Uterine smooth muscle cell (primary cell): ENCODE data around the gene SPDYE11. TPM values are rescaled to one million over a fixed set of nuclear protein-coding genes. Genes with fewer than 3 reads are reported as not detected.

Source experiments
- total RNA-seq: library from RNA; depleted of rRNA; stranded (reverse); fragments of >200 nt; gene quantifications from 2 replicates; pipeline ENCODE4 v1.2.3, GENCODE V29; 2014

The SPDYE11 gene, protein sequence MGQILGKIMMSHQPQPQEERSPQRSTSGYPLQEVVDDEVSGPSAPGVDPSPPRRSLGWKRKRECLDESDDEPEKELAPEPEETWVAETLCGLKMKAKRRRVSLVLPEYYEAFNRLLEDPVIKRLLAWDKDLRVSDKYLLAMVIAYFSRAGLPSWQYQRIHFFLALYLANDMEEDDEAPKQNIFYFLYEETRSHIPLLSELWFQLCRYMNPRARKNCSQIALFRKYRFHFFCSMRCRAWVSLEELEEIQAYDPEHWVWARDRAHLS
- not detected in 2 replicates for total RNA-seq

DNA sequence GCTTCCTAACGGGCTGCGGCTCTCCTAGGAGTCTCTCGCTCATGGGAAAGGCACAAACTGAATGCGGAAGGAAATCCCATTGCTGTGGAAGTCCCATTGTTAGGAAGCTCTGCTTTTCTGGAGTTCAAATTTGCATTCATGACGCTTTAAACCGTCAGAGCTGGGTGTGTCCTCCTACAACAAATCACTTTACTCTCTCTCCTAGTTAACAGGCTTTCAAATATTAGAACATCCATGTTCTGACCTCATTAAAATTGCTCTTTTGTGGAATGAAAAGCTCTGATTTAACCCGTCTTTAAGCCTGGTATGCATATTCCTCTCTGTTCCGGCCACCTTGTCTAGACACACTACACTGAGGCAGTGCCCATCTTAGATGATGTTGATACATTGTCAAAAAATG is at the start of gene SPDYE11:
TSS of gene SPDYE11 (minus strand) at position 101 of the 400 bp plus-strand sequence. CDS start 1,800 bp downstream, outside the sequence.

DNA sequence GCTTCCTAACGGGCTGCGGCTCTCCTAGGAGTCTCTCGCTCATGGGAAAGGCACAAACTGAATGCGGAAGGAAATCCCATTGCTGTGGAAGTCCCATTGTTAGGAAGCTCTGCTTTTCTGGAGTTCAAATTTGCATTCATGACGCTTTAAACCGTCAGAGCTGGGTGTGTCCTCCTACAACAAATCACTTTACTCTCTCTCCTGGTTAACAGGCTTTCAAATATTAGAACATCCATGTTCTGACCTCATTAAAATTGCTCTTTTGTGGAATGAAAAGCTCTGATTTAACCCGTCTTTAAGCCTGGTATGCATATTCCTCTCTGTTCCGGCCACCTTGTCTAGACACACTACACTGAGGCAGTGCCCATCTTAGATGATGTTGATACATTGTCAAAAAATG is 28.2 kb upstream of the SPDYE11 start, which contains the start of gene SPDYE9:
TSS of gene SPDYE9 (minus strand) at position 101 of the 400 bp plus-strand sequence. CDS start 1,800 bp downstream, outside the sequence.

GRCh38 chr7:73029666-73030065 is 28.0 kb downstream of the SPDYE11 start, which contains the start of gene SPDYE8:
TSS of gene SPDYE8 (minus strand) at chr7:73029766. CDS start at chr7:73027966, 1,800 bp downstream.

Other genes with a start within 250 kb of the SPDYE11 start
- gene TYW1B, start 229.7 kb downstream of the SPDYE11 start, total RNA-seq: 2.5 and 5.1 TPM in 2 replicates
- 5.9 and 6.0 TPM in 2 replicates for gene POM121, start 132.8 kb downstream of the SPDYE11 start, total RNA-seq
- gene TRIM74, start 88.4 kb downstream of the SPDYE11 start, total RNA-seq: not detected in 2 replicates
- gene SPDYE8, start 28.1 kb downstream of the SPDYE11 start, total RNA-seq: not detected in 2 replicates
- gene SPDYE9, start 28.1 kb upstream of the SPDYE11 start, total RNA-seq: not detected in 2 replicates